Adrenal gland (tissue), 5 donors: ENCODE results near the gene NR2E1.

Experiments used
- CTCF ChIP-seq, 6 experiments: fragments of 450-650 bp in 4 of 6; fragments of 200-600 bp in 2 of 6; sonication (generic) in 1 of 6; IDR thresholded peaks; 1 replicate in 5 of 6; 2 replicates in 1 of 6; pipeline versions ENCODE4 v1.5.1 to v1.8.0; 2016 to 2021; ENCODE audit warnings: antibody characterized with exemption in 6 of 6, mild to moderate bottlenecking in 2 of 6, moderate library complexity in 1 of 6
- POLR2A ChIP-seq, 2 donors: fragments of 450-650 bp; IDR thresholded peaks; one replicate each; pipeline ENCODE4 v1.6.1; 2017; ENCODE audit warnings: antibody characterized with exemption in 2 of 2, mild to moderate bottlenecking in 2 of 2, moderate library complexity in 1 of 2
- donor health status: DM: no; HTN: no; CAD: no.

- TF ChIP-seq POLR2A (IDR thresholded peaks at IDR 0.05) (no peak), CTCF (IDR thresholded peaks at IDR 0.05) (no peak)
Measured at GRCh38 chr6:108200631-108201030, 34.8 kb downstream of the NR2E1 start.
